IMR-90 (cell line): ENCODE data around the gene NCKAP5. TPM values are rescaled to one million over a fixed set of nuclear protein-coding genes. Genes with fewer than 3 reads are reported as not detected.
A peak's percentile ranks its signal among the peaks of the same experiment; 100 is the strongest.

Experiments
- ATAC-seq: fragments of 200-7000 bp; cut with Tn5 transposase; 2 replicates; pipeline ENCODE4 v1.9.1; 2020; ENCODE audit warnings: low read depth, mild to moderate bottlenecking, moderate library complexity
- BruUV-seq: library from RNA; stranded (reverse); fragments of 400-500 nt; replicated peaks from 2 replicates; lab custom pipeline; 2021; lab: Mats Ljungman, UMichigan
- CTCF ChIA-PET: fragments of 300-600 bp; formaldehyde crosslinking; extraction: SDS; loops from one replicate; lab custom pipeline; 2021; ENCODE audit warnings: antibody characterized with exemption; lab: Yijun Ruan, JAX
- POLR2A ChIA-PET: fragments of 300-600 bp; sonication (Branson Sonifier 250); formaldehyde crosslinking; loops from one replicate; lab custom pipeline; 2022; ENCODE audit warnings: antibody characterized with exemption; ENCODE audit not compliant: unreplicated experiment; lab: Charles Lee
- DNase-seq: peaks from one replicate; pipeline ENCODE4 v3.0.0; 2013
- H2AFZ ChIP-seq: replicated peaks from 2 replicates; pipeline ENCODE3; 2013; ENCODE audit warnings: low read length, mild to moderate bottlenecking; ENCODE audit not compliant: poor library complexity
- H2AK5ac ChIP-seq: 2 replicates; pipeline ENCODE4 v1.6.1; 2013; ENCODE audit warnings: low read depth, low read length, inconsistent platforms
- H2AK9ac ChIP-seq: replicated peaks from 2 replicates; pipeline ENCODE3; 2013; ENCODE audit warnings: mild to moderate bottlenecking, low read depth, low read length, moderate library complexity; ENCODE audit not compliant: poor library complexity
- H2BK120ac ChIP-seq: 2 replicates; pipeline ENCODE4 v1.6.1; 2013; ENCODE audit warnings: low read depth, low read length, inconsistent platforms
- H2BK15ac ChIP-seq: 3 replicates; pipeline ENCODE4 v1.6.1; 2013; ENCODE audit warnings: low read depth, low read length, inconsistent platforms
- H2BK20ac ChIP-seq: 2 replicates; pipeline ENCODE4 v1.6.1; 2013; ENCODE audit warnings: low read depth, mild to moderate bottlenecking, inconsistent platforms, low read length, moderate library complexity
- H2BK5ac ChIP-seq: 2 replicates; pipeline ENCODE4 v1.6.1; 2013; ENCODE audit warnings: mild to moderate bottlenecking, low read depth, low read length, inconsistent platforms; ENCODE audit not compliant: poor library complexity, severe bottlenecking
- H3K14ac ChIP-seq: replicated peaks from 2 replicates; pipeline ENCODE4 v1.6.1; 2013; ENCODE audit warnings: low read depth, low read length, inconsistent platforms
- H3K18ac ChIP-seq: 2 replicates; pipeline ENCODE4 v1.6.1; 2013; ENCODE audit warnings: low read depth, low read length, control low read depth
- H3K23ac ChIP-seq: 2 replicates; pipeline ENCODE4 v1.6.1; 2013; ENCODE audit warnings: low read depth, low read length, inconsistent platforms
- H3K27ac ChIP-seq: 2 replicates; pipeline ENCODE4 v1.5.1; 2013; ENCODE audit warnings: mild to moderate bottlenecking, control low read depth, low read length; ENCODE audit not compliant: insufficient read depth
- H3K27me3 ChIP-seq: 2 replicates; pipeline ENCODE4 v1.6.1; 2013; ENCODE audit warnings: low read length; ENCODE audit not compliant: control insufficient read depth, insufficient read depth
- H3K36me3 ChIP-seq: 2 replicates; pipeline ENCODE4 v1.6.1; 2013; ENCODE audit warnings: low read length, mixed read lengths; ENCODE audit not compliant: control insufficient read depth, insufficient read depth
- H3K4ac ChIP-seq: 2 replicates; pipeline ENCODE4 v1.6.1; 2013; ENCODE audit warnings: low read depth, low read length, inconsistent platforms
- H3K4me1 ChIP-seq: 2 replicates; pipeline ENCODE4 v1.6.1; 2013; ENCODE audit warnings: low read length, mixed read lengths; ENCODE audit not compliant: control insufficient read depth, insufficient read depth
- H3K4me2 ChIP-seq: 2 replicates; pipeline ENCODE4 v1.6.1; 2013; ENCODE audit warnings: low read depth, mild to moderate bottlenecking, control low read depth, low read length, moderate library complexity
- H3K4me3 ChIP-seq: 2 replicates; pipeline ENCODE4 v1.5.1; 2013; ENCODE audit warnings: low read depth, mild to moderate bottlenecking, control low read depth, low read length, moderate library complexity; ENCODE audit not compliant: insufficient read depth
- H3K56ac ChIP-seq: 2 replicates; pipeline ENCODE4 v1.6.1; 2013; ENCODE audit warnings: low read length, inconsistent platforms; ENCODE audit not compliant: insufficient read depth; ENCODE audit errors: extremely low read depth
- H3K79me1 ChIP-seq, 2 experiments: 2 replicates each; pipeline ENCODE4 v1.6.1; 2013; ENCODE audit warnings: low read length in 2 of 2, inconsistent platforms in 1 of 2, low read depth in 1 of 2
- H3K9ac ChIP-seq: 2 replicates; pipeline ENCODE4 v1.6.1; 2013; ENCODE audit warnings: low read depth, low read length, control low read depth
- H3K9me1 ChIP-seq: 2 replicates; pipeline ENCODE4 v1.6.1; 2013; ENCODE audit warnings: low read length, inconsistent platforms; ENCODE audit not compliant: insufficient read depth
- H3K9me3 ChIP-seq: 2 replicates; pipeline ENCODE4 v1.6.1; 2013; ENCODE audit warnings: low read length; ENCODE audit not compliant: control insufficient read depth, insufficient read depth
- H4K20me1 ChIP-seq: 2 replicates; pipeline ENCODE4 v1.6.1; 2013; ENCODE audit warnings: low read length, inconsistent platforms; ENCODE audit not compliant: insufficient read depth
- H4K5ac ChIP-seq: 2 replicates; pipeline ENCODE4 v1.6.1; 2013; ENCODE audit warnings: mild to moderate bottlenecking, low read depth, low read length, control low read depth
- H4K8ac ChIP-seq, 2 experiments: 2 replicates each; pipeline ENCODE4 v1.6.1; 2013; ENCODE audit warnings: low read depth in 2 of 2, low read length in 2 of 2, control low read depth in 1 of 2, inconsistent platforms in 1 of 2
- H4K91ac ChIP-seq: 2 replicates; pipeline ENCODE4 v1.6.1; 2013; ENCODE audit warnings: low read depth, low read length, inconsistent platforms; ENCODE audit not compliant: insufficient read depth
- BHLHE40 ChIP-seq: fragments of 150-350 bp; IDR thresholded peaks from 2 replicates; pipeline ENCODE4 v1.6.1; 2016; ENCODE audit warnings: mild to moderate bottlenecking, low read depth, low read length
- CEBPB ChIP-seq: IDR thresholded peaks from 2 replicates; pipeline ENCODE4 v1.6.1; 2012; ENCODE audit warnings: low read depth, low read length, improper control_type of control experiment
- CHD1 ChIP-seq: IDR thresholded peaks from 2 replicates; pipeline ENCODE4 v1.6.1; 2012; ENCODE audit warnings: low read depth, low read length, improper control_type of control experiment
- FOS ChIP-seq: fragments of 150-350 bp; IDR thresholded peaks from 2 replicates; pipeline ENCODE4 v1.6.1; 2016; ENCODE audit warnings: low read depth, low read length
- MAFK ChIP-seq: IDR thresholded peaks from 2 replicates; pipeline ENCODE4 v1.6.1; 2012; ENCODE audit warnings: low read depth, low read length, improper control_type of control experiment
- MAZ ChIP-seq: IDR thresholded peaks from 2 replicates; pipeline ENCODE4 v1.6.1; 2012; ENCODE audit warnings: low read depth, mild to moderate bottlenecking, low read length, improper control_type of control experiment, moderate library complexity, borderline replicate concordance
- MXI1 ChIP-seq: IDR thresholded peaks from 2 replicates; pipeline ENCODE4 v1.6.1; 2012; ENCODE audit warnings: low read depth, mild to moderate bottlenecking, low read length, moderate library complexity, borderline replicate concordance
- NFE2L2 ChIP-seq: fragments of 150-350 bp; IDR thresholded peaks from 2 replicates; pipeline ENCODE4 v1.6.1; 2016; ENCODE audit warnings: low read depth, mild to moderate bottlenecking, low read length
- POLR2A ChIP-seq: IDR thresholded peaks from 2 replicates; pipeline ENCODE4 v1.6.1; 2012; ENCODE audit warnings: mild to moderate bottlenecking, low read depth, low read length
- RAD21 ChIP-seq: IDR thresholded peaks from 2 replicates; pipeline ENCODE4 v1.6.1; 2012; ENCODE audit warnings: low read length, improper control_type of control experiment
- RCOR1 ChIP-seq: IDR thresholded peaks from 2 replicates; pipeline ENCODE4 v1.6.1; 2012; ENCODE audit warnings: mild to moderate bottlenecking, low read length, improper control_type of control experiment; ENCODE audit not compliant: insufficient replicate concordance
- RFX5 ChIP-seq: IDR thresholded peaks from 2 replicates; pipeline ENCODE4 v1.8.0; 2012; ENCODE audit warnings: low read depth, mild to moderate bottlenecking, low read length, moderate library complexity
- SMC3 ChIP-seq: fragments of 150-350 bp; IDR thresholded peaks from 2 replicates; pipeline ENCODE4 v1.6.1; 2016; ENCODE audit warnings: low read depth, mild to moderate bottlenecking, antibody characterized with exemption, low read length, moderate library complexity
- WGBS, 2 experiments: methylation state at CpG; one replicate each; pipeline versions ENCODE4 v1.1.5 to v1.1.7; 2013; ENCODE audit warnings: missing lambda C conversion rate in 2 of 2; ENCODE audit not compliant: insufficient read length in 1 of 2; ENCODE audit errors: extremely low coverage in 2 of 2; 5-methylcytosine and 5-hydroxymethylcytosine counted together
- dilution Hi-C: fragments of 300-500 bp; cut with HindIII; formaldehyde crosslinking; loops from one replicate; pipeline ENCODE4 v1.14.3; 2018; ENCODE audit warnings: low sequenced_read_pairs; ENCODE audit not compliant: unreplicated experiment
- in situ Hi-C: fragments of 300-500 bp; cut with MboI; formaldehyde crosslinking; loops from 3 replicates; pipeline ENCODE4 v1.14.3; 2019; ENCODE audit warnings: low sequenced_read_pairs, inconsistent platforms, mixed read lengths
- intact Hi-C: fragments of 100-400 bp; cut with micrococcal nuclease; formaldehyde crosslinking; loops from 2 replicates; pipeline ENCODE4 v1.10.0; 2022
- polyA plus RNA-seq, 3 experiments: library from polyadenylated mRNA; depleted of rRNA; stranded (reverse); fragments of >200 nt; gene quantifications; 2 replicates each; pipeline ENCODE4 v1.2.3, GENCODE V29; 2012; ENCODE audit warnings: low replicate concordance in 1 of 3
- total RNA-seq: library from RNA; depleted of rRNA; stranded (reverse); fragments of >200 nt; gene quantifications from 2 replicates; pipeline ENCODE4 v1.2.3, GENCODE V29; 2012
- TF ChIP-seq, protein P1 (sequence below): fragments of 150-350 bp; IDR thresholded peaks from 2 replicates; pipeline ENCODE4 v1.6.1; 2016; ENCODE audit warnings: low read depth, mild to moderate bottlenecking, low read length, moderate library complexity, borderline replicate concordance
- TF ChIP-seq, protein P2 (sequence below): fragments of 150-350 bp; IDR thresholded peaks from 2 replicates; pipeline ENCODE4 v1.6.1; 2017; ENCODE audit warnings: mild to moderate bottlenecking, antibody characterized with exemption, low read length, low read depth
- TF ChIP-seq, protein P3 (sequence below): conservative IDR thresholded peaks from 2 replicates; pipeline ENCODE4 v1.5.1; 2012; ENCODE audit warnings: mild to moderate bottlenecking, low read depth, low read length, improper control_type of control experiment

The NCKAP5 gene
- total and polyA plus RNA-seq, 2 of the 4 experiments (the other 2 are of a cell fraction): 2.7 to 3.9 TPM

DNA sequence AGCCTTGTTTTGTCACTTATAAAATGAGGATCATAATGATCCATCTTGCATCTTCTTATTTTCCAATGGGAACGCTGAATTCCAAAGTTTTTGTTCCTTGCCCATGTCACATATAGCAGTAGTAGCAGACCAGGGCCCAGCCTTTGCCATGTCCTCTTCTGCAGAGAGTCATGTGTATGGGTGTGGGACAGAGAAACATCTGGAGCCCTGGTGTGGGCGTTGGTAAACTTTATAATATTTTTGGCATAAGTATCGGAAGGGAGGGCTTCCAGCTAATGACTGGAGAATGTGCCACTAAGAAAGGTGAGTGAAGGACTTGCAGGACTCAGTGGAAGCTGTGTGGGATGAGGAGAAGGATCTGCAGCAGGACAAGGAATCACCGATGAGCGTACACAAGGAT, 157.2 kb downstream of the NCKAP5 start:
- Histone ChIP-seq H3K4me1 (peaks cover 11% of the 10 kb centered on the region), H3K14ac (peak overlapping the region; percentile 7; the same call in 1 of the 2 replicates), H3K23ac (no peak overlapping the region), H3K9me1 (peaks cover 14% of the 10 kb centered on the region), H2BK120ac (peak overlapping the region; percentile 5; the same call in 1 of the 2 replicates), H3K4me2 (no peak overlapping the region), H2AK9ac (peak overlapping the region; percentile 55), H3K9me3 (no peaks in the 10 kb centered on the region), H4K91ac (peak overlapping the region; percentile 22; the same call in 1 of the 2 replicates), H2BK5ac (no peak overlapping the region), H3K79me1 (0 out of 4 replicates have a peak, but pooled peaks cover 0 to 6% of the 10 kb centered on the region in 2 experiments), H3K27ac (no peak overlapping the region), H3K56ac (no peak overlapping the region), H4K8ac (no peak overlapping the region), H4K20me1 (no peaks in the 10 kb centered on the region), H3K27me3 (no peaks in the 10 kb centered on the region), H3K4me3 (no peak overlapping the region), H3K36me3 (no peaks in the 10 kb centered on the region), H2AFZ (no peak overlapping the region), H3K9ac (no peak overlapping the region), H2BK15ac (peak overlapping the region; percentile 29; the same call in 1 of the 3 replicates), H3K18ac (no peak overlapping the region), H4K5ac (no peak overlapping the region), H2AK5ac (no peak overlapping the region; the same call in 1 of the 2 replicates), H3K4ac (peak overlapping the region; percentile 46), H2BK20ac (peak overlapping the region; percentile 7; the same call in 1 of the 2 replicates)
- POLR2A ChIA-PET: no interaction called here
- CTCF ChIA-PET: no interaction called here
- intact Hi-C loops (loop anchor here (10.0 kb wide), 1 partner anchor 374 kb away; no protein-coding TSS in a partner anchor), in situ Hi-C loops (no loop called here), dilution Hi-C loops (no loop called here)
- no peak for ATAC-seq
- WGBS, 2 experiments: 59% methylated on average over 2 of the region's 5 CpGs; no CpG with 5 or more reads in 1 of the 2 experiments
- no peak for DNase-seq
- no peak for TF ChIP-seq RAD21
- TF ChIP-seq, protein P1, sequence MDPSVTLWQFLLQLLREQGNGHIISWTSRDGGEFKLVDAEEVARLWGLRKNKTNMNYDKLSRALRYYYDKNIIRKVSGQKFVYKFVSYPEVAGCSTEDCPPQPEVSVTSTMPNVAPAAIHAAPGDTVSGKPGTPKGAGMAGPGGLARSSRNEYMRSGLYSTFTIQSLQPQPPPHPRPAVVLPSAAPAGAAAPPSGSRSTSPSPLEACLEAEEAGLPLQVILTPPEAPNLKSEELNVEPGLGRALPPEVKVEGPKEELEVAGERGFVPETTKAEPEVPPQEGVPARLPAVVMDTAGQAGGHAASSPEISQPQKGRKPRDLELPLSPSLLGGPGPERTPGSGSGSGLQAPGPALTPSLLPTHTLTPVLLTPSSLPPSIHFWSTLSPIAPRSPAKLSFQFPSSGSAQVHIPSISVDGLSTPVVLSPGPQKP: no peak
- TF ChIP-seq, protein P2, sequence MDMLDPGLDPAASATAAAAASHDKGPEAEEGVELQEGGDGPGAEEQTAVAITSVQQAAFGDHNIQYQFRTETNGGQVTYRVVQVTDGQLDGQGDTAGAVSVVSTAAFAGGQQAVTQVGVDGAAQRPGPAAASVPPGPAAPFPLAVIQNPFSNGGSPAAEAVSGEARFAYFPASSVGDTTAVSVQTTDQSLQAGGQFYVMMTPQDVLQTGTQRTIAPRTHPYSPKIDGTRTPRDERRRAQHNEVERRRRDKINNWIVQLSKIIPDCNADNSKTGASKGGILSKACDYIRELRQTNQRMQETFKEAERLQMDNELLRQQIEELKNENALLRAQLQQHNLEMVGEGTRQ: no peak
- TF ChIP-seq FOS: no peak
- no peak for TF ChIP-seq MAFK
- no peak for TF ChIP-seq BHLHE40
- TF ChIP-seq MAZ: no peak
- no peak for TF ChIP-seq CEBPB
- TF ChIP-seq SMC3: no peak
- TF ChIP-seq NFE2L2: no peak
- TF ChIP-seq, protein P3, sequence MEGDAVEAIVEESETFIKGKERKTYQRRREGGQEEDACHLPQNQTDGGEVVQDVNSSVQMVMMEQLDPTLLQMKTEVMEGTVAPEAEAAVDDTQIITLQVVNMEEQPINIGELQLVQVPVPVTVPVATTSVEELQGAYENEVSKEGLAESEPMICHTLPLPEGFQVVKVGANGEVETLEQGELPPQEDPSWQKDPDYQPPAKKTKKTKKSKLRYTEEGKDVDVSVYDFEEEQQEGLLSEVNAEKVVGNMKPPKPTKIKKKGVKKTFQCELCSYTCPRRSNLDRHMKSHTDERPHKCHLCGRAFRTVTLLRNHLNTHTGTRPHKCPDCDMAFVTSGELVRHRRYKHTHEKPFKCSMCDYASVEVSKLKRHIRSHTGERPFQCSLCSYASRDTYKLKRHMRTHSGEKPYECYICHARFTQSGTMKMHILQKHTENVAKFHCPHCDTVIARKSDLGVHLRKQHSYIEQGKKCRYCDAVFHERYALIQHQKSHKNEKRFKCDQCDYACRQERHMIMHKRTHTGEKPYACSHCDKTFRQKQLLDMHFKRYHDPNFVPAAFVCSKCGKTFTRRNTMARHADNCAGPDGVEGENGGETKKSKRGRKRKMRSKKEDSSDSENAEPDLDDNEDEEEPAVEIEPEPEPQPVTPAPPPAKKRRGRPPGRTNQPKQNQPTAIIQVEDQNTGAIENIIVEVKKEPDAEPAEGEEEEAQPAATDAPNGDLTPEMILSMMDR: no peak
- no peak for TF ChIP-seq POLR2A
- no peak for TF ChIP-seq RCOR1
- TF ChIP-seq CHD1: no peak
- TF ChIP-seq MXI1: no peak
- no peak for TF ChIP-seq RFX5
- no TSS peak for BruUV-seq
